B cell (primary cell): ENCODE data around the gene ZBTB5. TPM values are rescaled to one million over a fixed set of nuclear protein-coding genes. Genes with fewer than 3 reads are reported as not detected.

Experiments
- ATAC-seq: fragments of 200-7000 bp; cut with Tn5 transposase; one replicate; pipeline ENCODE4 v1.10.0; 2021; ENCODE audit warnings: low read depth, mild to moderate bottlenecking, moderate number of reproducible peaks, moderate library complexity
- CTCF ChIA-PET: fragments of 350-600 bp; sonication (Branson Sonifier 250); formaldehyde crosslinking; loops from one replicate; lab custom pipeline; 2021; ENCODE audit warnings: antibody characterized with exemption, inconsistent platforms; lab: Charles Lee
- POLR2A ChIA-PET: fragments of 350-600 bp; sonication (Branson Sonifier 250); formaldehyde crosslinking; loops from one replicate; lab custom pipeline; 2021; ENCODE audit warnings: antibody characterized with exemption; lab: Charles Lee
- DNase-seq: peaks from one replicate; pipeline ENCODE4 v3.0.0; 2013
- H2AFZ ChIP-seq: 2 replicates; pipeline ENCODE4 v1.6.1; 2012; ENCODE audit warnings: mild to moderate bottlenecking, low read depth, low read length; ENCODE audit not compliant: insufficient read depth, poor library complexity, severe bottlenecking
- H3K27ac ChIP-seq, 2 donors: 1 replicate in 1 of 2; 2 replicates in 1 of 2; pipeline ENCODE4 v1.5.1; 2012 to 2013; ENCODE audit warnings: low read length in 2 of 2, mild to moderate bottlenecking in 2 of 2, moderate library complexity in 1 of 2
- H3K27me3 ChIP-seq, 4 experiments: fragments of 200-600 bp in 1 of 4; sonication (generic) in 1 of 4; replicated peaks in 1 of 4; 1 replicate in 2 of 4; 2 replicates in 2 of 4; pipeline versions ENCODE4 v1.6.1 to v1.7.0; 2013 to 2016; ENCODE audit warnings: low read length in 3 of 4, mild to moderate bottlenecking in 2 of 4, mixed read lengths in 1 of 4, moderate library complexity in 1 of 4; ENCODE audit not compliant: insufficient read depth in 4 of 4, control insufficient read depth in 3 of 4; ENCODE audit errors: control extremely low read depth in 1 of 4
- H3K36me3 ChIP-seq, 2 experiments: replicated peaks in 1 of 2; 1 replicate in 1 of 2; 2 replicates in 1 of 2; pipeline versions ENCODE4 v1.6.1 to v1.7.1; 2013; ENCODE audit warnings: low read length in 1 of 2; ENCODE audit not compliant: insufficient read depth in 2 of 2, control insufficient read depth in 1 of 2; ENCODE audit errors: control extremely low read depth in 1 of 2, extremely low read depth in 1 of 2
- H3K4me1 ChIP-seq, 2 donors: fragments of 200-600 bp in 1 of 2; sonication (generic) in 1 of 2; 1 replicate in 1 of 2; 2 replicates in 1 of 2; pipeline versions ENCODE4 v1.5.1 to v1.6.1; 2013 to 2017; ENCODE audit warnings: low read length in 2 of 2; ENCODE audit not compliant: control insufficient read depth in 2 of 2, insufficient read depth in 2 of 2
- H3K4me2 ChIP-seq: replicated peaks from 2 replicates; pipeline ENCODE3; 2012; ENCODE audit warnings: mild to moderate bottlenecking, low read depth, low read length; ENCODE audit not compliant: poor library complexity, severe bottlenecking
- H3K4me3 ChIP-seq, 5 experiments: fragments of 200-600 bp in 1 of 5; sonication (generic) in 1 of 5; 1 replicate in 3 of 5; 2 replicates in 2 of 5; pipeline versions ENCODE4 v1.5.1 to v1.7.0; 2011 to 2016; ENCODE audit warnings: low read length in 4 of 5, mild to moderate bottlenecking in 4 of 5, low read depth in 2 of 5, control low read depth in 1 of 5, moderate library complexity in 1 of 5; ENCODE audit not compliant: insufficient read depth in 1 of 5; ENCODE audit errors: control extremely low read depth in 1 of 5, extremely low read depth in 1 of 5
- H3K79me2 ChIP-seq: fragments of 200-600 bp; sonication (generic); one replicate; pipeline ENCODE4 v1.6.0; 2016; ENCODE audit warnings: low read length; ENCODE audit not compliant: control insufficient read depth, insufficient read depth
- H3K9ac ChIP-seq: fragments of 200-600 bp; sonication (generic); 2 replicates; pipeline ENCODE4 v1.6.1; 2017; ENCODE audit warnings: mild to moderate bottlenecking, low read length, moderate library complexity
- H3K9me3 ChIP-seq, 3 donors: one replicate each; pipeline versions ENCODE4 v1.6.1 to v1.7.1; 2013; ENCODE audit warnings: low read length in 2 of 3; ENCODE audit not compliant: control insufficient read depth in 2 of 3, insufficient read depth in 1 of 3; ENCODE audit errors: control extremely low read depth in 1 of 3
- H4K20me1 ChIP-seq: 2 replicates; pipeline ENCODE4 v1.6.0; 2012; ENCODE audit warnings: mild to moderate bottlenecking, low read length; ENCODE audit not compliant: insufficient read depth, control insufficient read depth, poor library complexity, severe bottlenecking
- H3K27ac Mint-ChIP-seq: one replicate; pipeline ENCODE4 v1.8.0; 2021; ENCODE audit warnings: mixed read lengths
- H3K27me3 Mint-ChIP-seq: one replicate; pipeline ENCODE4 v1.8.0; 2021; ENCODE audit warnings: mixed read lengths
- H3K4me1 Mint-ChIP-seq: one replicate; pipeline ENCODE4 v1.8.0; 2021; ENCODE audit warnings: mixed read lengths
- H3K4me3 Mint-ChIP-seq: one replicate; pipeline ENCODE4 v1.8.0; 2021; ENCODE audit warnings: mixed read lengths
- H3K9me3 Mint-ChIP-seq: one replicate; pipeline ENCODE4 v1.8.0; 2022; ENCODE audit warnings: mixed read lengths; ENCODE audit not compliant: insufficient read depth
- EZH2 ChIP-seq: IDR thresholded peaks from 2 replicates; pipeline ENCODE4 v1.6.1; 2012; ENCODE audit warnings: borderline replicate concordance, low read depth, mild to moderate bottlenecking, moderate library complexity, low read length; ENCODE audit not compliant: insufficient read depth, poor library complexity, severe bottlenecking
- WGBS: methylation state at CpG from one replicate; pipeline ENCODE4 v1.1.5; 2013; ENCODE audit warnings: missing lambda C conversion rate; ENCODE audit not compliant: insufficient coverage; 5-methylcytosine and 5-hydroxymethylcytosine counted together
- intact Hi-C: fragments of 100-400 bp; cut with micrococcal nuclease; formaldehyde crosslinking; loops from one replicate; pipeline ENCODE4 v1.10.0; 2022
- polyA plus RNA-seq: library from polyadenylated mRNA; depleted of rRNA; stranded (reverse); fragments of >200 nt; gene quantifications from 2 replicates; pipeline ENCODE4 v1.2.3, GENCODE V29; 2012
- total RNA-seq, 2 donors: library from RNA; stranded (reverse); fragments of 120-200 nt in 1 of 2; gene quantifications; 1 replicate in 1 of 2; 2 replicates in 1 of 2; pipeline versions ENCODE4 v1.2.3 to v1.2.4, GENCODE V29; 2013 to 2022
- TF ChIP-seq, protein P1 (sequence below): fragments of 200-600 bp; IDR thresholded peaks from one replicate; pipeline ENCODE4 v1.8.0; 2022; ENCODE audit warnings: antibody characterized with exemption, mild to moderate bottlenecking

The ZBTB5 gene
- total and polyA plus RNA-seq, 2 donors (not counting 1 experiment from before 2014, with no cell fraction given), result 12.8 to 27.6 TPM

DNA sequence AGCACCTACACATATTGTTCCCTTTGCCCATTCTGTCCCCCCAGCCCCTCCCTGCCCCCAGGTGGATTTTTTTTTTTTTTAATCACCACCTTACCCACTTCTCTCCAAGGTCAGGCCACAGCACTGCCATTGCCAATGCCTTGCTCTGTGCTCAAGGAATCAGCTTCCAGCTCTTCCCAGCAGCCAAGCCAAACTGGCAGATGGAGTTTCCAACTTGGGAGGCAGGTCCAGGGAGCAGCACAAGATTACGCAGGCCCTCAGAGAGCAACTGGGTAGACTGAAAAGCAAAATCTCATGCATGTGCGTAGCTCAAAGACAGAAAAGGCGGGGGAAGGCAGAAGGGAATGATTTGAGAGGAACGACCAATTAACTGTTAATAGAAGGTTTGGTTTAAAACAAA is 27.6 kb downstream of the ZBTB5 start:
- Mint-ChIP-seq H3K27me3 (no peaks in the 10 kb centered on the region), H3K4me3 (no peak overlapping the region), H3K9me3 (no peaks in the 10 kb centered on the region), H3K27ac (no peak overlapping the region), H3K4me1 (peaks cover 10% of the 10 kb centered on the region)
- Histone ChIP-seq H3K9me3 (no peaks in the 10 kb centered on the region), H3K4me2 (no peak overlapping the region), H3K36me3 (peaks cover 1 to 63% of the 10 kb centered on the region in 2 experiments), H3K9ac (no peak overlapping the region), H4K20me1 (peaks cover 7% of the 10 kb centered on the region), H3K79me2 (peaks cover 9% of the 10 kb centered on the region), H3K4me3 (no peak overlapping the region), H2AFZ (no peak overlapping the region), H3K4me1 (peaks cover 4 to 9% of the 10 kb centered on the region in 2 donors), H3K27ac (no peak overlapping the region), H3K27me3 (no peaks in the 10 kb centered on the region)
- DNase-seq (no peak), ATAC-seq (no peak)
- TF ChIP-seq, protein P1, sequence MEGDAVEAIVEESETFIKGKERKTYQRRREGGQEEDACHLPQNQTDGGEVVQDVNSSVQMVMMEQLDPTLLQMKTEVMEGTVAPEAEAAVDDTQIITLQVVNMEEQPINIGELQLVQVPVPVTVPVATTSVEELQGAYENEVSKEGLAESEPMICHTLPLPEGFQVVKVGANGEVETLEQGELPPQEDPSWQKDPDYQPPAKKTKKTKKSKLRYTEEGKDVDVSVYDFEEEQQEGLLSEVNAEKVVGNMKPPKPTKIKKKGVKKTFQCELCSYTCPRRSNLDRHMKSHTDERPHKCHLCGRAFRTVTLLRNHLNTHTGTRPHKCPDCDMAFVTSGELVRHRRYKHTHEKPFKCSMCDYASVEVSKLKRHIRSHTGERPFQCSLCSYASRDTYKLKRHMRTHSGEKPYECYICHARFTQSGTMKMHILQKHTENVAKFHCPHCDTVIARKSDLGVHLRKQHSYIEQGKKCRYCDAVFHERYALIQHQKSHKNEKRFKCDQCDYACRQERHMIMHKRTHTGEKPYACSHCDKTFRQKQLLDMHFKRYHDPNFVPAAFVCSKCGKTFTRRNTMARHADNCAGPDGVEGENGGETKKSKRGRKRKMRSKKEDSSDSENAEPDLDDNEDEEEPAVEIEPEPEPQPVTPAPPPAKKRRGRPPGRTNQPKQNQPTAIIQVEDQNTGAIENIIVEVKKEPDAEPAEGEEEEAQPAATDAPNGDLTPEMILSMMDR, result no peak
- TF ChIP-seq EZH2, result no peak
- POLR2A ChIA-PET, result no interaction called here
- 96% methylated on average over 4 of the region's 4 CpGs for WGBS
- CTCF ChIA-PET, result no interaction called here
- intact Hi-C loops, result no loop called here

DNA sequence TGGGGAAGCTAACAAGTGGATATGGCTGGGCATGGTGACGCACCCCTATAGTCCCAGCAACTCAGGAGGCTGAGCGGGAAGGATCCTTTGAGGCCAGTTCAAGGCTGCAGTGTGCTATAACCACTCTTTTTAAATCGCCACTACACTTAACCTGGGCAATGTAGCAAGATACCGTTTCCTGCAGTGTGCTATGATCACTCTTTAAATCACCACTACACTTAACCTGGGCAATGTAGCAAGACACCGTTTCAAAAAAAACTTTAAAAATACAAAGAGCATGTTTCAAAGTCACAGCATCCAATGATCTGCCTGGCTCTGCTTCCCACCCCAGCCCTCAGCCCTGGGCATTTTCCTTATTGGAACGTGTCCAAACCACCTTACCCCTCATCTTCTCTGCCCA is 28.2 kb downstream of the ZBTB5 start:
- H3K27ac Mint-ChIP-seq, result no peak overlapping the region
- intact Hi-C loops, result no loop called here

More for the DNA sequence above, 28.2 kb downstream of the ZBTB5 start:
- ChIA-PET POLR2A (no interaction called here), CTCF (interaction anchor here (1.4 kb wide), 1 partner anchor 564 kb away, joined by 5 read pairs; no protein-coding TSS in a partner anchor)
- ATAC-seq, result no peak
- Histone ChIP-seq H3K79me2 (peaks cover 9% of the 10 kb centered on the region), H3K9ac (no peak overlapping the region), H3K27ac (no peak overlapping the region), H3K27me3 (no peaks in the 10 kb centered on the region), H3K4me2 (no peak overlapping the region), H3K4me3 (no peak overlapping the region), H3K9me3 (no peaks in the 10 kb centered on the region), H3K4me1 (peaks cover 10 to 15% of the 10 kb centered on the region in 2 donors), H2AFZ (no peak overlapping the region), H3K36me3 (peaks cover 1 to 58% of the 10 kb centered on the region in 2 experiments), H4K20me1 (peaks cover 7% of the 10 kb centered on the region)
- H3K9me3 Mint-ChIP-seq, result no peaks in the 10 kb centered on the region
- H3K27me3 Mint-ChIP-seq, result no peaks in the 10 kb centered on the region
- TF ChIP-seq, protein P1, result no peak
- TF ChIP-seq EZH2, result no peak
- DNase-seq, result no peak
- 100% methylated on average over 6 of the region's 6 CpGs for WGBS
- H3K4me1 Mint-ChIP-seq, result peaks cover 16% of the 10 kb centered on the region
- H3K4me3 Mint-ChIP-seq, result no peak overlapping the region
